Measurements from ENCODE around the gene CD320.
"Not testable (repeated sequence)": the region's sequence is repeated elsewhere in the genome, so short reads cannot be mapped to it uniquely, and the experiment has no call there.

The CD320 gene

GRCh38 chr19:8310342-8311055 lies 2.3 kb upstream of the CD320 start:
- no peak for DNase-seq (ENCODE audit: low read depth in 2 of 2, low spot score in 1 of 2)

- DNase-seq (ENCODE audit: low read depth in 2 of 2, low spot score in 1 of 2): no peak
These were observed 733 bp upstream of the CD320 start for GRCh38 chr19:8308891-8309291.

- DNase-seq (ENCODE audit: low read depth in 2 of 2, low spot score in 1 of 2): no peak
These were observed 676 bp downstream of the CD320 start for GRCh38 chr19:8307400-8307964.

GRCh38 chr19:8306235-8307054 lies 1.7 kb downstream of the CD320 start:
- DNase-seq (ENCODE audit: low read depth in 2 of 2, low spot score in 1 of 2): no peak

GRCh38 chr19:8305798-8306197 lies 2.4 kb downstream of the CD320 start:
- no peak for DNase-seq (ENCODE audit: low read depth in 2 of 2, low spot score in 1 of 2)

GRCh38 chr19:8304841-8305621 lies 3.1 kb downstream of the CD320 start:
- DNase-seq (ENCODE audit: low read depth in 2 of 2, low spot score in 1 of 2): no peak

- DNase-seq (ENCODE audit: low read depth in 2 of 2, low spot score in 1 of 2): no peak
These were observed 5.4 kb downstream of the CD320 start for GRCh38 chr19:8302734-8303133.

- DNase-seq (ENCODE audit: low read depth in 2 of 2, low spot score in 1 of 2): no peak
These were observed 5.8 kb downstream of the CD320 start for GRCh38 chr19:8302357-8302691.

GRCh38 chr19:8291337-8291736 lies 16.8 kb downstream of the CD320 start:
- DNase-seq (ENCODE audit: low read depth in 2 of 2, low spot score in 1 of 2): not testable (repeated sequence)

GRCh38 chr19:8276508-8276907 lies 31.6 kb downstream of the CD320 start:
- DNase-seq (ENCODE audit: low read depth in 2 of 2, low spot score in 1 of 2): not testable (repeated sequence)

GRCh38 chr19:8269724-8270123 lies 38.4 kb downstream of the CD320 start:
- DNase-seq (ENCODE audit: low read depth in 2 of 2, low spot score in 1 of 2): no peak

GRCh38 chr19:8265872-8266271 lies 42.3 kb downstream of the CD320 start:
- DNase-seq (ENCODE audit: low read depth in 2 of 2, low spot score in 1 of 2): no peak

GRCh38 chr19:8264248-8264647 lies 43.9 kb downstream of the CD320 start:
- not testable (repeated sequence) for DNase-seq (ENCODE audit: low read depth in 2 of 2, low spot score in 1 of 2)

GRCh38 chr19:8262431-8262830 lies 45.7 kb downstream of the CD320 start:
- no peak for DNase-seq (ENCODE audit: low read depth in 2 of 2, low spot score in 1 of 2)

- DNase-seq (ENCODE audit: low read depth in 2 of 2, low spot score in 1 of 2): no peak
These were observed 46.3 kb downstream of the CD320 start for GRCh38 chr19:8261881-8262280.

- no peak for DNase-seq (ENCODE audit: low read depth in 2 of 2, low spot score in 1 of 2)
These were observed 46.8 kb downstream of the CD320 start for GRCh38 chr19:8261347-8261746.

- DNase-seq (ENCODE audit: low read depth in 2 of 2, low spot score in 1 of 2): no peak
These were observed 48.3 kb downstream of the CD320 start for GRCh38 chr19:8259922-8260247.

- no peak for DNase-seq (ENCODE audit: low read depth in 2 of 2, low spot score in 1 of 2)
These were observed 48.8 kb downstream of the CD320 start for GRCh38 chr19:8259142-8259921.

- DNase-seq (ENCODE audit: low read depth in 2 of 2, low spot score in 1 of 2): no peak
These were observed 51.1 kb downstream of the CD320 start for GRCh38 chr19:8257052-8257443.

- no peak for DNase-seq (ENCODE audit: low read depth in 2 of 2, low spot score in 1 of 2)
These were observed 51.7 kb downstream of the CD320 start for GRCh38 chr19:8256276-8257051.

Measured in stimulated activated CD8-positive, alpha-beta memory T cell treated with anti-CD3 and anti-CD28 coated beads, Interleukin-4, amount 100 ng/mL, for 1 hour (primary cell).